CD4-positive, alpha-beta T cell treated with Interleukin-1 beta for 1 hour (primary cell): Measurements from ENCODE around the gene TMEM72.

Experiments used
- DNase-seq, 2 donors: peaks; one replicate each; pipeline ENCODE4 v3.0.0-alpha.2; 2020 to 2022

TMEM72 gene

DNA sequence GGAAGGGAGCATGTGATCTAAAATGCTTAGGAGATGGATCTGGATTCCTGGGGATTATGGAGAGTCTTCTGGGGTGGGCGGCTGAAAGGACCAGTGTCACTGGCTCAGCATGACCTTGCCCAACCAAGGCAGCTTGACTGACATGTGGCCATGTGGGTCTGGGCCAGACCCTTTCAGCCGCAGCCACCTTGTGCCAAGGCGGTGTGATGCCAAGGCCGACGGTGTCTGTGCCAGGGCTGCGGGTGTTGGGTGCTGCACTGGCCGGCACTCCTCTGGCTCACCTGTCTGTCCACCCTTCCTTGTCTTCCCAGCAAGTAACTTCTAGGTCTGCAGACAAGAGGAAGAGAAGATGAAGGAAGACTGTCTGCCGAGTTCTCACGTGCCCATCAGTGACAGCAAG is 58.7 kb downstream of the TMEM72 start:
- DNase-seq, result no peak

GRCh38 chr10:44970812-44971395 is 59.8 kb downstream of the TMEM72 start:
- no peak for DNase-seq

- DNase-seq, result no peak
These were observed 60.3 kb downstream of the TMEM72 start for GRCh38 chr10:44971434-44971833.

GRCh38 chr10:44971935-44972757 is 61.0 kb downstream of the TMEM72 start:
- DNase-seq, result no peak

DNA sequence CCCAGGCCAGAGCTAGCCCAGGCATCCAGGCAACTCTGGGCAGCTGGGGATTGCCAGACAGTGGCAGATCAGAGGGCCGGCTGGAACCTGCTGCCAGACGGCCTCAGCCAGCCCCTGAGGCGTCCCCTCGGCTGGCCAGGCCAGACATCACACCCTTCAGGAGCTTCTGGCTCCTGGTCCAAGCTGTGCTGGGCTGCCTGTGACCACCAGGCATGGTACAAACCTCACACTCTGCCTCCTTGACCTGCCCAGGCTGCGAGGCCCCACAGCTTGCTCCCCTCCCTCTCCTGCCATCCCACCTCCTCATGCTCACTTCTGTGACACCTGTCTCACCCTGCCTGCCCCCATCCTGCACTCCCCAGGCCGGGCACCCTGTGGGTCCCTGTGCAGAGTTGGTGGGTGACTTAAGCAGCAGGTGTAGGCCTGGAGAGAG is 61.8 kb downstream of the TMEM72 start:
- no peak for DNase-seq

GRCh38 chr10:44973323-44974081 is 62.4 kb downstream of the TMEM72 start:
- DNase-seq, result peak in 1 of 2 donors; percentile 9

DNA sequence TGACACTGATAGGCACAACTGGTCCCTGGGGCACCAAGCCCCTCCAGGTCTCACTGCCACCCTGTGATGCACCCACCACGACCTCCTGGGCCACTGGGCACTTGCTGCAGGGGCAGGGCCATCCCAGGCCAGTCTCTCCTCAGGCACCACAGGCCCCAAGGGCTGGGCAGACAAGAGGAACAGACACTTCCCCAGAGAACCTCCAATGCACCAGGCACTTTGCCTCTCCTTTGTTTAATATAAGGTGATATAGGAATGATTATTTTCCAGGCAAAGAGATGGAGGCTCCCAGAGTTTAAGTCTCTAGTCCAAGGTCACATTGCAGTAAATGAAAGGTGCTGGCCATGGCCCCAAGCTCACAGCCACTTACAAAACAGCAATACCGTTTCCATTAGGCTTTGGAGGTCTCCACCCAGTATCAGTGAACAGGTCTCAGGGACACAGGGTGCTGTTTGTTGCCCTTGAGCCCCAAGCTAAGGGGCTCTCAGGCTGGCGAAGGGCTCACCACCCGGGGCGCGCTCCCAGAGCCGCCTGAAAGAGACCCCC is 63.0 kb downstream of the TMEM72 start:
- DNase-seq, result no peak

GRCh38 chr10:44974628-44975430 is 63.7 kb downstream of the TMEM72 start:
- peak; percentile 66 to 68 for DNase-seq

DNA sequence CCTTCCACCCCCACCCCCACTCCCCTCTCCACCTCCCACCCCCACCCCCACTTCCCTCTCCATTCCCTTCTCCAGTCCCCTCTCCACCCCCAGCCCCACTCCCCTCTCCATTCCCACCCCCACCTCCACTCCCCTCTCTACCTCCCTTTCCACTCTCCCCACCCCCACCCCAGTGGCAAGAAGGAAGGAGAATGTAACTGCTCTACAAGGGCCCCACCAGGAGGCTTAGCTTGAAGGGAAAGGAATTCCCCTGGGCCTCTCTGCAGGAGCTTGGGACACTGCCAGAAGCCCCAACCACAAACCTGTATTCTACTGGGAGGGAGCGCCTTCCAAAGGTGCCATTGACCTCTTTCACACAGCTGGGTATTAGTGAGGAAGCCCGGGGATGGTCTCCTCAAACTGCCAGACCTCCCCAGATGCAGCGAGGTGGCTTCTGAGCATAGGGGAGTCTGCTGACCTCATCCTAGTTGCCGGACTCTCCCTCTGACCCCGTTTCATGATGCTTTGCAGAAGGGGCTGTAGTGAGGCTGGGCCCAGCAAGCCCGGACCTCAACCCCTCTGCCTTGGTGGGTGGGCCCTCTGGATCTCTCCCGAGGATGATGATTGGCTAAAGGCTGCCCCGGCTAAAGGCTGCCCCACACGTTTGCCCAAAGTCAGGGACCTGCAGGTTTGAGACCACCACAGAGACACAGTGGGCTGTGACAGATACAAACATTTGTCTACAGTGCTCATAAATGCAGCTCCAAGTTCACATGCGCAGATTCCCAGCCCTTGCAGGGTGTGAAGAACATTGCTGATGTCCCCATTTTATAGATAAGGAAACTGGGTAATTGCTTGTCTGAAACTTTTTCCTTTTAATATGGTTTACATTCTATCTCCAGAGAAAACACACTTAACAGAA is 64.5 kb downstream of the TMEM72 start:
- DNase-seq, result no peak

- no peak for DNase-seq
These were observed 65.4 kb downstream of the TMEM72 start for GRCh38 chr10:44976352-44977198.

- DNase-seq, result no peak
These were observed 66.4 kb downstream of the TMEM72 start for GRCh38 chr10:44977287-44978212.

DNA sequence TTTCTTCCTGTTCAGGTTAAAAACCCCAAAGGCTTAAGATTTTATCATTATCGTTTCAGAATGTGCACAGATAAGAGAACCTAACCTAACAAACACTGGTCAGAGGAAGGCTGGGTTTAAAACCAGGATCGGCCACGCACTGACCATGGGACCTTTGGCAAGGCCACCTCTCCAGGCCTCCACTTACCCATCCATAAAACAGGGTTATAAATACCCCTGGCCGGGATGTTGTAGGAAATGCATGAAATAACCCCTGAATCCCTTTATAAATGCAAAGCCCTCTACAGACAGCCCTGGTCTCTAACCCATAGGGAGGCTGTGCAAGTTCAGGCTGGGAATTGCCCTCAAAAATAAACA is 67.1 kb downstream of the TMEM72 start:
- DNase-seq, result no peak

GRCh38 chr10:44978570-44979280 is 67.6 kb downstream of the TMEM72 start, which contains the start of gene DEPP1:
Gene DEPP1, minus strand, starts transcription at chr10:44978809. Its CDS starts 779 bp downstream, at chr10:44978030.
- no peak for DNase-seq

- no peak for DNase-seq
These were observed 68.4 kb downstream of the TMEM72 start for GRCh38 chr10:44979281-44980191.

DNA sequence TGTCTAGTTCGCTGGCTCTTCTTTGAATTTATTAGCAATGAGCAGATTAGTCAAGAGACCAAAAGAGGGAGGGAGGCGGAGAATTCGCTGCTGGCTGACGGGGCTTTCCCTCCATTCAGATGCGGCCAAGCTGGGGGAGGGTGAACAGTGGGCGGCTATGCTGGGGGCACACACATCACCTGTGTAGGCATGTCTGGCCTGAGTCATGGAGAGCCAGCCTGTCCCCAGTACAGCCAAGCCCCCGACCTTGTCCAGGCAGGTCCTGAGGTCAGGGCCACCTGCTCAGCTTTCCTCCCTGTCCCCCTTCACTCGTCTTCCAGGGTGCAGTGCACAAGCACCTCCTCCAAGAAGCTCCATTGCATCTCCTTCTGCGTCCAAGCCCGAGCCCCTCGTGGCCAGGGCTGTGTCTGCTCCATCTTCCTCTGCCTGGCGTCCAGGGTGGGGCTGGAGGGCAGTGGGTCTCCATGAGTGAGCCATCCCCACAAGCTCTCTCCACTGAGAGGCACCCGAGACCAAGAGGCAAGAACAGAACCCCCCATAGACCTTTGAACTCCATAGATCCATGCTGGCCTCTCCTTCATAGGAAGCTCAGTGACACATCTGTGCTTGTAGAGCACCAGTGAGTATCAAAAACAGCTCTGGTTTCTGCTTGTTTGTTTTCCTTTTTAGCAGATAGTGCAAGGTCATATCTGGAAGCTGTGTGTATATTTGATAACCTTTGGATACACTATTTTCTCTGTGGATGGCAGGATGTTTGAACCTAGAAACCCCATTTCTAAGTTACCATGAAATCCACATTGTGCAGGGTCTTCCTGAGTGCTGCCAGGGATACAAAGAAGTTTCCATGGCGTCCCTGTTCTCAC is 69.4 kb downstream of the TMEM72 start:
- no peak for DNase-seq
